Limb (tissue), 2 donors: ENCODE data around the gene POLR3E.

Experiments used
- DNase-seq, 2 donors: peaks; one replicate each; pipeline ENCODE4 v3.0.0-alpha.2; 2016; ENCODE audit errors: extremely low spot score in 2 of 2

Gene POLR3E

GRCh38 chr16:22297114-22297870 is at the start of gene POLR3E:
Gene POLR3E, plus strand, starts transcription at chr16:22297409. Its CDS starts 5,560 bp downstream, at chr16:22302969.
- DNase-seq: peak; percentile 97 to 100

- no peak for DNase-seq
These were observed 46.7 kb upstream of the POLR3E start for GRCh38 chr16:22250522-22250921.

GRCh38 chr16:22252317-22252716 is 44.9 kb upstream of the POLR3E start:
- no peak for DNase-seq

- no peak for DNase-seq
These were observed 43.9 kb upstream of the POLR3E start for GRCh38 chr16:22253272-22253671.

GRCh38 chr16:22255335-22255734 is 41.9 kb upstream of the POLR3E start:
- no peak for DNase-seq

- no peak for DNase-seq
These were observed 39.8 kb upstream of the POLR3E start for GRCh38 chr16:22257440-22257839.

GRCh38 chr16:22260490-22260889 is 36.7 kb upstream of the POLR3E start:
- no peak for DNase-seq

- DNase-seq: no peak
These were observed 34.7 kb upstream of the POLR3E start for GRCh38 chr16:22262460-22262859.

- DNase-seq: no peak
These were observed 32.4 kb upstream of the POLR3E start for GRCh38 chr16:22264786-22265185.

- no peak for DNase-seq
These were observed 31.9 kb upstream of the POLR3E start for GRCh38 chr16:22265351-22265750.

- DNase-seq: no peak
These were observed 30.7 kb upstream of the POLR3E start for GRCh38 chr16:22266546-22266945.

GRCh38 chr16:22267764-22268163 is 29.4 kb upstream of the POLR3E start:
- DNase-seq: no peak

- no peak for DNase-seq
These were observed 26.7 kb upstream of the POLR3E start for GRCh38 chr16:22270525-22270924.

- DNase-seq: no peak
These were observed 24.1 kb upstream of the POLR3E start for GRCh38 chr16:22272870-22273650.

GRCh38 chr16:22274916-22275315 is 22.3 kb upstream of the POLR3E start:
- DNase-seq: no peak

- DNase-seq: no peak
These were observed 18.6 kb upstream of the POLR3E start for GRCh38 chr16:22278441-22279230.

GRCh38 chr16:22282254-22282892 is 14.8 kb upstream of the POLR3E start:
- DNase-seq: no peak

GRCh38 chr16:22284637-22285036 is 12.6 kb upstream of the POLR3E start:
- DNase-seq: no peak

- DNase-seq: no peak
These were observed 12.1 kb upstream of the POLR3E start for GRCh38 chr16:22285080-22285479.

GRCh38 chr16:22291020-22291419 is 6.2 kb upstream of the POLR3E start:
- DNase-seq: no peak

GRCh38 chr16:22291860-22292318 is 5.3 kb upstream of the POLR3E start:
- DNase-seq: no peak
